GM21390 (cell line): ENCODE measurements around the gene ZNF516.
"Not testable (repeated sequence)": the region's sequence is repeated elsewhere in the genome, so short reads cannot be mapped to it uniquely, and the experiment has no call there.

Experiments
- ATAC-seq: cut with Tn5 transposase; IDR thresholded peaks from one replicate; pipeline ENCODE4 v1.9.1; 2021; ENCODE audit not compliant: unreplicated experiment

The ZNF516 gene

DNA sequence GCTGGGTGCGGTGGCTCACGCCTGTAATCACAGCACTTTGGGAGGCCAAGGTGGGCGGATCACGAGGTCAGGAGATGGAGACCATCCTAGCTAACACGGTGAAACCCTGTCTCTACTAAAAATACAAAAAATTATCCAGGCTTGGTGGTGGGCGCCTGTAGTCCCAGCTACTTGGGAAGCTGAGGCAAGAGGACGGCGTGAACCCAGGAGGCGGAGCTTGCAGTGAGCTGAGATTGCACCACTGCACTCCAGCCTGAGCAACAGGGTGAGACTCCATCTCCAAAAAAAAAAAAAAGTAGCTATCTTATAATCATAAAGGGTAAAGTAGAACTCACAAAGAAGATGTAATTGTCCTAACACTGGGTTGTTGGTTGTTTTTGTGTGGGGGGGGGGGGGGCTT, 21.5 kb downstream of the ZNF516 start:
- not testable (repeated sequence) for ATAC-seq

DNA sequence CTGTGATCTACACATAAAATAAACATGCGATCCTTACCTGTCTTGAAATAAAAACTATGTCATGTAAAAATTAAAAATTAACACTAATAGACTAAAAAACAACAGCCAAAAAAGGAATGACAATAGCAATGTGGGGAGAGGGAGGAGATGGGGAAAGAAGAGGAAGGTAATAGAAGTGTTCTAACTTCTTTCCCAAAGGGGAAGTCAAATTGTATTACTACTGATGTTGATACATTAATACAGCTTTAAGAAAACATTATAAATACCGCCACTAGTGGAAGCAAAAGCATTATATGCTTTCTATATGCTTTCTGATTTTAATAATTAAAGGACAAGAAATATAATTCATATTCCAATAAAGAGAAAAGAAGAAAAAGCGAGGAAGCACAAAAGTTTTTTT, 22.2 kb downstream of the ZNF516 start:
- ATAC-seq = no peak

DNA sequence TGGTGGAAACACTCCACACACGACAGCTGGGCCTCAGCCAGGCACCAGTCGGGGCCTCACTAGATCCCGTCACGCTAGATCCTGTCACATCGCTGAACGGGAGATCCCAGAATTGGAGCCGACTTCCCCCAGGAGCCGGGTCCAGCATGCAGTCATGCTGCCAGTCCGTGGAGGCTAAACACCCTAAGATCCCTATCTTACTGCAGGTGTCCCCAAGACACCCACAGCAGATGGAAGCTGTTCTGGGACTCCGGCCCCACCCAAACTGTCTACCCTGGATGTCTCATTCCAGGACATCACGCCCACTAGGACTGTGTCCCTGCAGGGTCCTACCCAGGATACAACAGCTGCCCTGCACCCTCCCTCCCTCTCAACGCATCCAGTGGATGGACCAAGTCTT, 23.4 kb downstream of the ZNF516 start:
- ATAC-seq = no peak

DNA sequence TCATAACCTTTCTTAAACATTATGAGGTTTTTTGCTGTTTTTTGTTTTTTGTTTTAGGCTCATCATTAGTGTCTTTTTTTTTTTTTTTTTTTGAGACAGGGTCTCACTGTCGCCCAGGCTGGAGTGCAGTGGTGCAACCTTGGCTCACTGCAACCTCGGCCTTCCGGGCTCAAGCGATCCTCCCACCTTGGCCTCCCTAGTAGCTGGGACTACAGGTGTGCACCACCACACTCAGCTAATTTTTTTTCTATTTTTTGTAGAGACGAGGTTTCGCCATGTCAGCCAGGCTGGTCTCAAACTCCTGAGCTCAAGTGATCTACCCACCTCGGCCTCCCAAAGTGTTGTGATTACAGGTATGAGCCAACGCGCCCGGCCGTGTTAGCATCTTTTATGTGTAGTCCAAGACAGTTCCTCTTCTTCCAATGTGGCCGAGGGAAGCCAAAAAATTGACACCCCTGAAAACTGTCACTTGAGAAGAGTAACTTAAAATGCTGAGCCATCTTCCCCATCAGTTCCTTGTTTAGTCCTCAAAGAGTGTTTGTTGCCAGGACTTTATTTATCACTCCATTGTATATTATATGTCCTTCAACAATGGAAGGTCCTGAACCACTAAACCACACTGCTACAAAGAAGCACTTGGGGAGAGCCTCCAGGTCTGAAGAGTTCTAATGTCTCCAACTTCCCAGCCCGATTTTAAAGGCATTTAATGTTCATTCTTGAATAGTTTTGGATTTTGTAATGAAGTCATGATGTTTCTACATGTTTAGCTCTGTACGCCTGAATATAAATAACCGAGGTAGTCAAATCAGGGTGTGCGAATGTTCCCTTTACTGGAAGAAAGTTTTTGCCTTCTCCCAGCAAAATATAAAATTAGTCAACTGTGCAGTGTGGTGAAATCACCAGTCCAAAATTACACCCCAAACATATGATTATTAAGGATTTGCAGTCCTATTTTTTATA, 26.4 kb downstream of the ZNF516 start:
- no peak for ATAC-seq

DNA sequence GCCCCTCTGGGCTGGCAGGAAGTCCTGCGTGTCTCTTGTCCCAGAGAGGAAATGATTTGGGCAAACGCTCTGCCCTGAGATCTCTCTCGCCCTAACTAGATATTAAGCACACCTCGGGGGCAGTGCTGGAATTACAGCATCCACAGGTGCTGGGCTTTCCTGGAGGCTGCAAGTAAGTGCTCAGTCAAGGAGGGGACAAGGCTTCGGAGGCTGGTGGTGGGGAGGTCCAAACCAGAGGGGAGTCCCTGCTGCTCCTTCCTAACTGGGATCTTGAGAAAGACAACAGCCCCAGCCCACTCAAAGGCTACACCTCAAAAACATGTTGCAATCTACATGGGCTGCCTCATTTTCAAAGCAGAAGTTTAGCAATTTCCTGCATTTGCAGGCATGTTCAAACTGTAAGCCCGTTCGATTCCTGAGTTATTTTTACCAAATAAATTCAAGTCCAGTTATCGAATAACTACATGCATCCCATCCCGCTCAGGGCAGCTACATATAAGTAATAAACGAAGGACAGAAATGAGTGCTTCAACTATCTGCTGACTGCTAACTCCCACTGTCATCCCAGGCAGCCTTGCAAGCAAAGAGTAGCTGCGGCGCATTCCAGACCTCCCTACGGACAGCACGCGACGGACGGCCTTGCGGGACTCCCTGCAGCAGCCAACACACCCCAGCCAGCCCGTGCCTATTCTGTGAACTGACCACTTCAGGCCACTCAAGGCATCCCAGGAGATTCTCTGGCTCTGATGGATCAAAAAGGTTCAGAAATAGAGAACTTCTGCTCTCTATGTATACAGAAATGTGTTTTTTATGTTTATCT, 27.5 kb downstream of the ZNF516 start:
- no peak for ATAC-seq

DNA sequence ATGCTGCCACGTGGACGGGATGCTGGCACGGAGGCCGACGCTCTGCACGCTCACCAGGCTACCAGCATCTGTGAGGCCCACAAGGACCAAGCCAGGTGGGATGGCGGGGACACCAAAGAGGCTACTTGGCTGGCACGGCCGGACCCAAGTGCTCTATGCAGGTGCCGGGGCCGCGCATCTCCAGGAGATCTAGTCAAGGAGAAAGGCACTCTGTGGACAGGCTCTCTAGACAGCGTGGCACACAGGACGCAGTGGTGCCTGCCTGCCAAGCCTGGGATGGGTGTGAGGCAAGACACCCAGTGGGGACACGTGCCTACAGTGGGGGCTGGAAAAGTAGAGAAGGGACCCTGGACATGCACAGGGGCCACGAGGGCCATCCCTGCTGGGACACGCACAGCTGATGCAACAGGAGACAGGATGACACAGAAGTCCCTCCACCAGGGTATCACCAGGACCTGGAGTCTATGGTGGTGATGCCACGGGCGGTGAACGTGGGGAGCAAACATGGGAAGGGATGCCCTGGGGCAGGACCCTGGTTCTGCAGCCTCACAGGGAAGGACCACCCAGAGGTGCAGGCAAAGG, 28.5 kb downstream of the ZNF516 start:
- ATAC-seq = no peak

DNA sequence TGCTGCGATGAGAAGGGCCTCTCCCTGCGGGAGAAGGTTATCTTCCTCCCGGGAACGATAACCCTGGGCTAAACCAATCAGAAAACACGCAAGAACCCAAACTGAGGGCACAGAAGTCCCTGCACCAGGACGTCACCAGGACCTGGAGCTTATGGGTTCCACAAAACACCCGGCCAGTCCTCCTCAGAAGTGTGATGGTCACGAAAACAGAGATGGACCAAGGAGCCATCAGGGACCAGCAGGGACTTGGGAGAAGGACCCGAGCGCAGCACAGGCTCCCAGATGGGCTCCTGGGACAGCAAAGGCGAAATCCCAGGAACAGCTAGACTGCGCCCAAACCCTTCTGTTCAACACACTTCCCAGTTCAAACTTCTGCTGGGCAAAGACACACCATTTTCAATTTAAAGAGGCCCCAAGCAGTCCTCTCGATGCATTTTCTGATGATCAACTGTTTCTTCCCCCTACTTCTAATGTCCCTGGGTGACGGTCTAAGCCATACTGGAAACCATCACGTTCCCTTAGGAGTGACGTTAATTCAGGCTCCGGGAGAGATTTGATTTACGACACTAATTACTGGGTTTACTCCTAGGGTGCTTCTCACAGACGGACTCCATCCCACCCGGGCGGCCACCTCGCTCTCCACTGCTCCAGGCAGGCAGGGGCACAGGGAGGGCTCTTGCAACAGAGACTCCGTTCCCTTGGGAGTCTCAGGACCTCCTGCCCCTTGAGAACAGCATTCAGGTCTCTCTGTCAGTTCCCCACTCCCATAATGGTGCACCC, 29.2 kb downstream of the ZNF516 start:
- no peak for ATAC-seq

DNA sequence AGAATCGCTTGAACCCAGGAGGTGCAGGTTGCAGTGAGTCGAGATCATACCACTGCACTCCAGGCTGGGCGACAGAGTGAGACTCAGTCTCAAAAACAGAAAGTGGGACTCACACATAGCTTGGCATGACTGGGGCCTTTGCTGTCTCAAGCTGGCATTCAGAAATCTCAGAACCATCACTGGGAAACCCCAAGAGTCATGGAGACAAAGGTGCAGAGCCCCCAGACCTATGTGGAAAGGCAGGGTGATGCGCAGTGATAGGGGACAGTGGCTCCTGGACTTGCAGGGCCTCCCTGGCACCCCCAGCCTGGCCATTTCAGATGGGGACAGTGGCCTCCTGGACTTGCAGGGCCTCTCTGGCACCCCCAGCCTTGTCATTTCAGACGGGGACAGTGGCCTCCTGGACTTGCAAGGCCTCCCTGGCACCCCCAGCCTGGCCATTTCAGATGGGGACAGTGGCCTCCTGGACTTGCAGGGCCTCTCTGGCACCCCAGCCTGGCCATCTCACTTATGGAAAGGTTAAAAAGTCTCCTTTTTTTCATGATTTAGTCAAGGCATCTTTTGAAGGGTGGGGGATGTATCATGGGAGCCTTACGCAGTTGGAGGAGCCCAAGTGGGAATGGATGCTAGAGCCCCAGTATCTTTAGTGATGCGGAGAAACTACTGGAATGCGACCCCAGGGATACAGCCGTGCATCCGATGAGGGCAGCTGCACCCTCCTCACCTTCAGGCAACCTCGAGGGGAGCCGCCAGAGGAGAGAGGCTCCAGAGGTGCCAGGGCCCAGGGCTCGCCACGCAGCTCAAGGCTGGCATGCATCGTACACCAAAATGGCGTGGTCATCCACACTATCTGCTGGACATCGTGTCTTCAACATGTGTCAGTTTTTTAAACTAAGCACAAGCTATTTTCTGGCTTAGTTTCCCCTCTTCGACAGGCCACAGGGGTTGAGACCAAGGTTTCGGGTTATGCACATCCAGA, 30.5 kb downstream of the ZNF516 start:
- no peak for ATAC-seq

DNA sequence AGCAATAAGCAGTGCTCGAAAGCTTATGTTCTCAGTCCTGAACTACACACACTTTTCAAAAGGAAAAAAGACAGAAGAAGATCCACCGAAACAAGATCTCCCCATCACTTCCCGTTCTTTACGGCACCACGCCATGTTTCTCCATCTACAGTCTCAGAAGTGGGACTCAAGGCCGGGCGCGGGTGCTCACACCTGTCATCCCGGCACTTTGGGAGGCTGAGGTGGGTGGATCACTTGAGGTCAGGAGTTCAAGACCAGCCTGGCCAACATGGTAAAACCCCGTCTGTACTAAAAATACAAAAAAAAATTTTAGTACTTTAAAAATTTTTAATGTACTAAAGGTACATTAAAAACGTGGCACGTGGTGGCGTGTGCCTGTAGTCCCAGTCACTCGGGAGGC, 31.2 kb downstream of the ZNF516 start:
- ATAC-seq = no peak

DNA sequence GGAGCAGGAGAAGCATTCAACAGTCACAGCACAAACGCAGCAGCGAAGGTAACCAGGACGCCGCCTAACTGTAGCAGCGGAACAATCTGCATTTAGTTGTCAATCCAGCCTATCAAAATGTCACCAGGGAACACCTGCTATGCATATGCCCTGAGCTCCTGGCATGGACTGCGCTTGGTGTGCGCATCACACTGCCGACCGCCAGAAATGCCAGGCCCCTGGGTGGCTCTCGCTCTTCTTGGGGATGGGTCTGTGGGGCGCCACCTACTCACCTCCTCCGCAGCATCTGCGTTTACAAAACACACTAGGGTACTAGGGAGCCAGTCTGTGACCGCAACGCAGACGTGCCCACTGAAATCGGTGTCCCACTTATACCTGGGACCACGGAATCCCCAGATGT, 31.7 kb downstream of the ZNF516 start:
- ATAC-seq = no peak

DNA sequence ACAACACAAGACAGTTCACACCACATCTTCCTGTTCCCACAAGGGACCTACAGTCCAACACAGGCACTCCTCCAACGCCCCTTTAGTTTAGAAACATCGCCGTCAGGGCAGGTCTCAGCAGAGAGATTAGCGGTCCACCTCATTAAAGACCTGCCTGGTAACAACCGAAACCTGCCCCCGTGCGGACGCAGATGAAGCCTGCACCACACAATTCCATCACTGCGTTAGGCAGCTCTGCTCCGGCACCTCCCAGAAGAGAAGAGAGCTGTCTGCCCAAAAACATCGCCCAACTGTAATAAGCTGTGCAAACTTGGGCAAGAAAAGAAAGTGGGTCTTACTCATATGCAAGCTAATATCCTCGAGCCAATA, 32.7 kb downstream of the ZNF516 start:
- ATAC-seq = no peak

DNA sequence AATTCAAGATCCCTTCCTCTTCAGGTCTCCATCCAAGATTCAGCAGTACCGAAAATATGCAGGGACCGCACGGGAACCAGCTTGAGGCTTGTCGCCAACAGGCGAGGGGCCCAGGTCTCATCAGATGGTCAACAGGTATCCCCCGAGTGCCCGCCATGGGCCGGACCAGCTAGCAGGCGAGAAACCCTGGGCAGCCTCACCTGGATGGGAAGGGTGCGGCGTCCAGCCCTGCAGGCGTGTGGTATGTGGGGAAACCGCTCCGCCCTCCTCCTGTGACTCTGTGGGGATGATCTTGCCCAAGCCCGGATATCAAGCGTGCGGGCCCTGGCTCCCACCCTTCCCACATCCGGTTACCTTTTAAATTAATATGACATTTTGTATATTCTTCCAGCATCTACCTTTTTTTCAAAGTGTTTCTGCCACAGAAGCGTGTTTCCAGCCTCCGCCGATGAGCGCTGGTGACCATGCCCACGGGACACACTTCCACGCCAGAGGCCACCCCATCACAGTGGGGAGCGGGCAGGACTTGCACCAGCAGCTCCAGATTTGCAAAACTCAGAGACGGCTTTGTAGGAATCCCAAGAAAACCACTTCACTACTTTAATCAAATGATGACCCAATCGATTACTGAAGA, 33.2 kb downstream of the ZNF516 start:
- no peak for ATAC-seq

DNA sequence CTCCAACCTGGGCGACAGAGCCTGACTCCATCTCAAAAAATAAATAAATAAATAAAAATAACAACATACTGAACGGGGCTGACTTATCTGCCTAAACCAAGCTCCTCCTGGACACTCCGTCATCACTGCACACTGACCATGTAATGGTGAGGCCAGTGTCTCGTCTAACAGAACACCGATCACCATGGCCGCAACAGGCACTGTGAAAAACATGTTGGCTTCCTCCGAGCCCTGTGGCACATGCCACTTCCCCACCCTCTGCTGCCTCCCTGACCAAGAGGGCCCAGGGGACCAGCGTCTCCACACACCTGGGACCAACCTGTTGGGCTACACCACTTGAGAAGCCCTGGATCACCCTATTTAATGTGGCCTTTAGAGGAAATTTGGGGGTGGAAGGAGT, 33.9 kb downstream of the ZNF516 start:
- ATAC-seq = no peak

DNA sequence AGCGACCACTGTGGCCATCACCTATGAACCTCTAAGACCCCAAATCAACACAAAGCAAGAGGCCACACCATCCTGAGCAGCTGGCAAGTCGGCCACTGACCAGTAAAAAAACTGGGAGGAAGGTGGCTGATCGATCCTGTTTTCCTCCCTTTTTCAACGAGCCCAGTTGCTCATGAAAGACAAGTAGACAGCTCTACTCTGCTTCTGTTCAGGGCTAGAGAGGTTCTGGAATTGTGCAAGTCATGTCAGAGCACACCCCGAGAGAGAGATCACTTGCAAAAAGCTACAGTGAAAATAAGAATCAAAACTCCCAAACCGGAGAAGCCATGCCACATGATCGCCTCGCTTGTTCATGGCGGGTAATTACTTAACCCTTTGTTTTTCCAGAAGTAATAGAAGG, 34.6 kb downstream of the ZNF516 start:
- ATAC-seq = no peak

DNA sequence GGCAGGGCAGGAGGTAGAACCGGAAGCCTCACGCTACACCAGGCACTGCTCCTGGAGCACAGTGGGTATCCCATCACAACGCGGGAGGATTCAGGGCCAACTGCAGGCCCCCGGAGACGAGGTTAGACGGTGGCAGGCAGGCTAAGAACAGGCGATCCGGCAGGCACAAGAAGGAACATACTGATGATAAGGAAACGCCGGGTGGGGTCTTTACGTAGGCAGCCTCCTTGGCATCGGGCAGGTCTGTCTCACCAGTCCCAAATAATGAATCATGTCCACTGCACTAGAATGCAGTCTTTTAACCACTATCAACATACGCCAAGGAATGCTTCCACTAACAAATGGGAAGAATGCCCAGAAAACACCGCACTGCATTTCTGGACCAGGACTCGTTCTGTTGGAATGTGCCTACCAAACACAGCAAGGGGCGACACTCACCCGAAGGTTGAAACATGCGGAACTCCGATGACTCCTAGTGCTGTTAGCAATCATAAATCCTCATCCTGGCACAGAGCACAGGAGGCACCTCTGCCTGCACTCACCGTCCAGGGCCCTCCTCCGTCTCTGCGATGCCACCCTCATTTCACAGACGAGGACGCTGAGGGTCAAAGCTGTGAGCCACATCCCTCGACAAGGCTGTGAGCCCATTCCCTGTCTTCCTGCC, 35.2 kb downstream of the ZNF516 start:
- ATAC-seq = no peak

DNA sequence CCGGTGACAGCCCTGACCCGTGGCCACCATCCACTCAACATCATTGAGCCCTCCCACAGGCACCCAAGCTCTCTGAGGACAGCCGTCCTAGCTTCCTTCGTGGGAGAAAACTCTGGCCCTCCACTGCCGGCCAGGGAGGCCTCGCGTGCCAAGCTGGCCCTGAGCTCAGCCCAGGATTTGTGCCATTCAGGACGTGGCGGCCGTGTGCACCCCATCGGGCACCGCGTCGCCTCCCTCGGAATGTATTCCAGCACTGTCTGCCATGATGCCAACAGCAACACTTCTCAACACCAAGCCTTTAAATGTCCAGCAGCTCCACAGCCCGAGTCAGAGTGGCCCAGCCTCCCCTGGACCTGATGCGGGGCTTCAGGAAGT, 35.7 kb downstream of the ZNF516 start:
- ATAC-seq = no peak

DNA sequence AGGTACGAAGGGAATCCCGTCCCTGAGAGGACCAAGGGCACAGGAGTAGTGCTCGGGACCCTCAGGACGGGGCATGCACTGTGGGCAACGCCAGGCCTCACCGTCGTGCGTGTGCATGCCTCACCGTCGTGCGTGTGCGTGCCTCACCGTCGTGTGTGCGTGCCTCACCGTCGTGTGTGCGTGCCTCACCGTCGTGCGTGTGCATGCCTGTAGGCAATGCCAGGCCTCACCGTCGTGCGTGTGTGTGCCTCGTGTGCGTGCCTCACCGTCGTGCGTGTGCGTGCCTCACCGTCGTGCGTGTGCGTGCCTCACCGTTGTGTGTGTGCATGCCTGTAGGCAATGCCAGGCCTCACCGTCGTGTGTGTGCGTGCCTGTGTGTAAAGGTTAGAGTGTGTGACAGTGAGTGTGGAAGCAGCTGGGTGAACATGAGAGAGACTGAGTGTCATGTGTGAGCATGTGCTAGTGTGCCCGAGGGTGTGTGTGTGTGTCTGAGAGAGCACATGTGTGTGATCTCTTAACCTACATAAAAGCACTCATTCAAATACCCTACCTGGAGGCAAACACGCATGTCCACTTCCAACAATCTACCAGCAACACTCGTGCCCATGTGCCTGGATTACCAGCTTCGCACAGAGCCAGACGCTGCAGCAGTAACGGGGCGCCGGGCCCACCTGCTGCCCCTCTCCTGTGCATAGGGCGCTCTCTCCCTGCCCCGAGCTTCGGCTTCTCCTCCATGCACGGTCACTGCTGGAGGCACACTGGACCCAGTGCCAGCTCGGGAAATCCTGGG, 36.3 kb downstream of the ZNF516 start:
- ATAC-seq = no peak

DNA sequence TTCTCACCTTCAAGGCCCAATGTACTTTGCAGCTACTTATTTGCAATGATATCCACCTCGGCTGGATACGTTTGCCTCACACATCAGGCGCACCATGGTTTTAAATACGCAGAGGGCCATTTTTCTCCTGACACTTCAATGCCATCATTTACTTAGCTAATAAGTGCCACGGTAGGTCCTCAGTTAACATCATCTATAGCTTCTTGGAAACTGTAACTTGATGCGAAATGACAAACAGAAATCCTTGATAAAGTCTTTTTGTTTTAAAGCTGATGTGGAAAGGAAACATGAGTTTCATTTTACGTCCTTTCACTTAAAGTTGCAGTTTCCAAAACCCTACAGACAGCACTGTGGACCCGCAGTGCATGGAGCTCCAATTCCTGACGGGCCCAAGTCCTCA, 37.1 kb downstream of the ZNF516 start:
- no peak for ATAC-seq
